Psoas muscle (tissue), 8 donors: ENCODE measurements around the gene PLBD2. TPM values are rescaled to one million over a fixed set of nuclear protein-coding genes. Genes with fewer than 3 reads are reported as not detected.

ENCODE experiments used
- ATAC-seq, 4 donors: fragments of 200-7000 bp; cut with Tn5 transposase; one replicate each; pipeline ENCODE4 v1.9.1; 2020; ENCODE audit warnings: moderate library complexity in 3 of 4, mild to moderate bottlenecking in 2 of 4
- DNase-seq, 2 donors: peaks; one replicate each; pipeline ENCODE4 v3.0.0-alpha.2; 2020
- H3K27ac ChIP-seq: fragments of 200-600 bp; one replicate; pipeline ENCODE4 v1.8.0; 2022
- H3K27me3 ChIP-seq, 3 donors: fragments of 200-600 bp in 1 of 3; one replicate each; pipeline versions ENCODE4 v1.6.1 to v1.8.0; 2013 to 2022; ENCODE audit warnings: low read length in 2 of 3, mild to moderate bottlenecking in 2 of 3, moderate library complexity in 1 of 3; ENCODE audit not compliant: insufficient read depth in 3 of 3
- H3K36me3 ChIP-seq, 2 donors: fragments of 200-600 bp in 1 of 2; one replicate each; pipeline versions ENCODE4 v1.6.1 to v1.8.0; 2013 to 2022; ENCODE audit warnings: low read depth in 1 of 2, mild to moderate bottlenecking in 1 of 2, moderate library complexity in 1 of 2; ENCODE audit not compliant: insufficient read depth in 1 of 2
- H3K4me1 ChIP-seq: fragments of 200-600 bp; one replicate; pipeline ENCODE4 v1.8.0; 2022
- H3K4me3 ChIP-seq: fragments of 200-600 bp; one replicate; pipeline ENCODE4 v1.8.0; 2022; ENCODE audit warnings: mild to moderate bottlenecking
- H3K9me3 ChIP-seq: fragments of 200-600 bp; one replicate; pipeline ENCODE4 v1.8.0; 2022
- CTCF ChIP-seq: fragments of 200-600 bp; IDR thresholded peaks from one replicate; pipeline ENCODE4 v1.8.0; 2022; ENCODE audit warnings: antibody characterized with exemption
- WGBS, 3 donors: extraction: QIAGEN DNeasy Blood & Tissue Kit; methylation state at CpG; one replicate each; pipeline versions ENCODE4 v1.1.6 to v1.1.7; 2013; 5-methylcytosine and 5-hydroxymethylcytosine counted together
- intact Hi-C, 2 donors: fragments of 100-400 bp; cut with DNase I; formaldehyde crosslinking; loops; one replicate each; pipeline versions ENCODE4 v1.11.0 to v1.14.2; 2022
- polyA plus RNA-seq, 3 donors: library from polyadenylated mRNA; stranded (reverse); fragments of 200-250 nt; gene quantifications; one replicate each; pipeline ENCODE4 v1.2.3, GENCODE V29; 2013
- total RNA-seq, 4 donors: library from RNA; stranded (reverse); fragmentation: NEBNext Ultra II Directional in 2 of 4; extraction: Animal tissue kit (Norgen Biotek cat#: 25700) in 2 of 4; gene quantifications; one replicate each; pipeline versions ENCODE4 v1.2.1 to v1.2.4, GENCODE V29; 2021 to 2023
- donor health status: healthy with polysubstance abuse.
- donor health status: DM: no; HTN: no; CAD: no; lungs with moderate emphysema.
- donor health status: Bipolar disorder and iron deficiency.
- donor health status: healthy.
- donor health status: DM: yes; HTN: yes; CAD: no.
- donor health status: DM: no; HTN: no; CAD: no.
- donor health status: DM: no; HTN: no; CAD: no.
- donor health status: DM: yes; HTN: yes; CAD: no.

PLBD2 gene
- total and polyA plus RNA-seq, 7 donors, result 5.2 to 21.4 (median 15.7) TPM

GRCh38 chr12:113370923-113371682 is 12.7 kb downstream of the PLBD2 start:
- ATAC-seq (no peak), DNase-seq (no peak)
- Histone ChIP-seq H3K27ac (no peak overlapping the region), H3K36me3 (peaks cover 0 to 61% of the 10 kb centered on the region in 2 donors), H3K4me1 (peaks cover 13% of the 10 kb centered on the region), H3K27me3 (no peaks in the 10 kb centered on the region), H3K9me3 (no peaks in the 10 kb centered on the region), H3K4me3 (no peak overlapping the region)
- intact Hi-C loops, result no loop called here
- TF ChIP-seq CTCF, result no peak
- WGBS, 3 donors, result 82 to 84% (median 83%) methylated on average over 7 of the region's 7 CpGs

- no peak overlapping the region for H3K27ac ChIP-seq
- no peak for DNase-seq
- TF ChIP-seq CTCF, result no peak
- H3K4me1 ChIP-seq, result peaks cover 7% of the 10 kb centered on the region
- no peaks in the 10 kb centered on the region for H3K27me3 ChIP-seq
- intact Hi-C loops, result no loop called here
- no peak overlapping the region for H3K4me3 ChIP-seq
- ATAC-seq, result no peak
- peaks cover 0 to 68% of the 10 kb centered on the region in 2 donors for H3K36me3 ChIP-seq
- no peaks in the 10 kb centered on the region for H3K9me3 ChIP-seq
- WGBS, 3 donors, result 97 to 98% (median 97%) methylated on average over 6 of the region's 6 CpGs
Measured at GRCh38 chr12:113371808-113372207, 13.4 kb downstream of the PLBD2 start.

- ATAC-seq (no peak), DNase-seq (no peak)
- no peaks in the 10 kb centered on the region for H3K9me3 ChIP-seq
- H3K27me3 ChIP-seq, result no peaks in the 10 kb centered on the region
- intact Hi-C loops, result no loop called here
- peaks cover 0 to 74% of the 10 kb centered on the region in 2 donors for H3K36me3 ChIP-seq
- peaks cover 3% of the 10 kb centered on the region for H3K4me1 ChIP-seq
- no peak overlapping the region for H3K27ac ChIP-seq
- H3K4me3 ChIP-seq, result no peak overlapping the region
- 92 to 97% (median 92%) methylated on average over 9 of the region's 9 CpGs for WGBS, 3 donors
- TF ChIP-seq CTCF, result no peak
Measured at GRCh38 chr12:113372371-113372770, 14.0 kb downstream of the PLBD2 start.

GRCh38 chr12:113373440-113373839 is 15.1 kb downstream of the PLBD2 start:
- ATAC-seq (no peak), DNase-seq (no peak)
- Histone ChIP-seq H3K27me3 (no peaks in the 10 kb centered on the region), H3K27ac (no peak overlapping the region), H3K36me3 (peaks cover 0 to 84% of the 10 kb centered on the region in 2 donors), H3K9me3 (no peaks in the 10 kb centered on the region), H3K4me3 (no peak overlapping the region), H3K4me1 (no peaks in the 10 kb centered on the region)
- WGBS, 3 donors, result 98 to 100% (median 98%) methylated on average over 3 of the region's 3 CpGs
- intact Hi-C loops, result no loop called here
- TF ChIP-seq CTCF, result no peak

DNA sequence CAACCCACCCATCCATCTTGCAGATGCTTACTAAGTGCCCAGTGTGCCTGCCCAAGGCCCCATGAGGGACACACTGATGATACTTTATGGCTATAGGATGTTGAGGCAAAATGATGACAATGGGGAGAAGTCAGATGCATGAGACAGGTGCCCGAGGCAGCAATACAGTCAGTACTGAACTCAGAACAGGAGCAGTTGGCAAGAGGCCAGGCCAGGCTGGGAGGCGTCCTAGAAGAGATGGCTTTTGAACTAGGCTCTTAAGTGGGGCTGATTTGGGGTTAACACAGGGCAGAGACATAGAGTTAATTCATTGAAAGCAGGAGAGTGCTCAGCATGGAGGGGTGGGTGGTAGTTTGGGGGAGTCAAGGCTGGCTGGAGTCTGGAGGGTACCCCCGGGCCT is 15.6 kb downstream of the PLBD2 start:
- DNase-seq (no peak), ATAC-seq (no peak)
- H3K4me1 ChIP-seq, result no peaks in the 10 kb centered on the region
- no peak overlapping the region for H3K4me3 ChIP-seq
- 78 to 88% (median 82%) methylated on average over 3 of the region's 3 CpGs for WGBS, 3 donors
- no peak for TF ChIP-seq CTCF
- no peaks in the 10 kb centered on the region for H3K27me3 ChIP-seq
- H3K36me3 ChIP-seq, result peaks cover 0 to 84% of the 10 kb centered on the region in 2 donors
- H3K27ac ChIP-seq, result no peak overlapping the region
- no peaks in the 10 kb centered on the region for H3K9me3 ChIP-seq
- intact Hi-C loops, result no loop called here
